HEK293T (cell line): ENCODE data around the gene DCUN1D2.

ENCODE experiments used
- ARNT ChIP-seq: fragments of 450-650 bp; IDR thresholded peaks from 2 replicates; pipeline ENCODE4 v1.6.1; 2017; ENCODE audit warnings: mild to moderate bottlenecking
- BHLHE40 ChIP-seq: fragments of 450-650 bp; IDR thresholded peaks from 2 replicates; pipeline ENCODE4 v1.6.1; 2016; ENCODE audit warnings: mild to moderate bottlenecking, moderate library complexity, borderline replicate concordance
- CTBP1 ChIP-seq: fragments of 450-650 bp; IDR thresholded peaks from 2 replicates; pipeline ENCODE4 v1.6.1; 2016; ENCODE audit warnings: borderline replicate concordance
- FOXA1 ChIP-seq: fragments of 450-650 bp; IDR thresholded peaks from 2 replicates; pipeline ENCODE4 v1.6.1; 2016; ENCODE audit warnings: mild to moderate bottlenecking
- FOXK2 ChIP-seq: fragments of 450-650 bp; IDR thresholded peaks from 2 replicates; pipeline ENCODE4 v1.6.1; 2016; ENCODE audit warnings: mild to moderate bottlenecking
- FOXM1 ChIP-seq: fragments of 450-650 bp; IDR thresholded peaks from 2 replicates; pipeline ENCODE4 v1.6.1; 2017; ENCODE audit warnings: mild to moderate bottlenecking, borderline replicate concordance
- LEF1 ChIP-seq: fragments of 450-650 bp; IDR thresholded peaks from 2 replicates; pipeline ENCODE4 v1.6.1; 2017; ENCODE audit warnings: mild to moderate bottlenecking, borderline replicate concordance
- NFRKB ChIP-seq: fragments of 450-650 bp; IDR thresholded peaks from 2 replicates; pipeline ENCODE4 v1.6.1; 2016; ENCODE audit warnings: mild to moderate bottlenecking, moderate library complexity
- SP1 ChIP-seq: fragments of 450-650 bp; IDR thresholded peaks from 2 replicates; pipeline ENCODE4 v1.6.1; 2017
- SUZ12 ChIP-seq: fragments of 450-650 bp; IDR thresholded peaks from 2 replicates; pipeline ENCODE4 v1.6.1; 2016; ENCODE audit warnings: mild to moderate bottlenecking
- TARDBP ChIP-seq: fragments of 450-650 bp; IDR thresholded peaks from 2 replicates; pipeline ENCODE4 v1.6.1; 2016
- ZNF384 ChIP-seq: fragments of 450-650 bp; IDR thresholded peaks from 2 replicates; pipeline ENCODE4 v1.6.1; 2016
- TF ChIP-seq, protein P1 (sequence below): fragments of 450-650 bp; IDR thresholded peaks from 2 replicates; pipeline ENCODE4 v1.6.1; 2016

GRCh38 chr13:113474179-113474578 lies 16.3 kb downstream of the DCUN1D2 start:
- TF ChIP-seq SP1 (no peak), FOXA1 (no peak), ARNT (no peak), CTBP1 (no peak), FOXM1 (no peak), FOXK2 (no peak), NFRKB (no peak), SUZ12 (no peak), LEF1 (no peak), BHLHE40 (no peak), ZNF384 (no peak), TARDBP (no peak)
- TF ChIP-seq, protein P1, sequence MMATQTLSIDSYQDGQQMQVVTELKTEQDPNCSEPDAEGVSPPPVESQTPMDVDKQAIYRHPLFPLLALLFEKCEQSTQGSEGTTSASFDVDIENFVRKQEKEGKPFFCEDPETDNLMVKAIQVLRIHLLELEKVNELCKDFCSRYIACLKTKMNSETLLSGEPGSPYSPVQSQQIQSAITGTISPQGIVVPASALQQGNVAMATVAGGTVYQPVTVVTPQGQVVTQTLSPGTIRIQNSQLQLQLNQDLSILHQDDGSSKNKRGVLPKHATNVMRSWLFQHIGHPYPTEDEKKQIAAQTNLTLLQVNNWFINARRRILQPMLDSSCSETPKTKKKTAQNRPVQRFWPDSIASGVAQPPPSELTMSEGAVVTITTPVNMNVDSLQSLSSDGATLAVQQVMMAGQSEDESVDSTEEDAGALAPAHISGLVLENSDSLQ = no peak
